ENCODE measurements around the gene IGFL4.

DNA sequence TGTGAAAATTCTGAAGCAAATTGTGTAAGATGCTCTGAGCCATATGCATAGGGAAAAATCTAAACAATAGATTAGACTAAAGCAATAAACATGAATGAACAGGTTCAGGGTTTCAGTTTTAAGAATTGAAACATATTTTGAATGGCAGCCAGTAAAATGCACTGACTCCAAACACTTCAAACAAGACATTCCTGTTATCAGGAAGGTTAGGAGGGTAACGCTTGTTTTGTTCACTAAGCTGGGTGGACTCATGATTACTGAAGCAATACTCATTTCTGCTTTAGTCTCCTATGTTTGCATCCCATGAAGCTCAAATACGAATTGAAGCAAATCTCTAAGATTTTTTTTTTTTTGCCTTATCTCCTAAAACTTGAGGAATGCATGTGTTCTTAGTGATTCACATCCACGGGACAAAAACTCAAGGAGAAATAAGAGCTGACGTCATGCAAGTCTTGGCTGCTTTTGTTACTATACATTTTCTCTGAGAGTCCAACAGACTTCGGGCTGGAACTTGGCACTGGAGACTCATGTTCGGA is 29.1 kb upstream of the IGFL4 start:
- TF ChIP-seq, protein P1, sequence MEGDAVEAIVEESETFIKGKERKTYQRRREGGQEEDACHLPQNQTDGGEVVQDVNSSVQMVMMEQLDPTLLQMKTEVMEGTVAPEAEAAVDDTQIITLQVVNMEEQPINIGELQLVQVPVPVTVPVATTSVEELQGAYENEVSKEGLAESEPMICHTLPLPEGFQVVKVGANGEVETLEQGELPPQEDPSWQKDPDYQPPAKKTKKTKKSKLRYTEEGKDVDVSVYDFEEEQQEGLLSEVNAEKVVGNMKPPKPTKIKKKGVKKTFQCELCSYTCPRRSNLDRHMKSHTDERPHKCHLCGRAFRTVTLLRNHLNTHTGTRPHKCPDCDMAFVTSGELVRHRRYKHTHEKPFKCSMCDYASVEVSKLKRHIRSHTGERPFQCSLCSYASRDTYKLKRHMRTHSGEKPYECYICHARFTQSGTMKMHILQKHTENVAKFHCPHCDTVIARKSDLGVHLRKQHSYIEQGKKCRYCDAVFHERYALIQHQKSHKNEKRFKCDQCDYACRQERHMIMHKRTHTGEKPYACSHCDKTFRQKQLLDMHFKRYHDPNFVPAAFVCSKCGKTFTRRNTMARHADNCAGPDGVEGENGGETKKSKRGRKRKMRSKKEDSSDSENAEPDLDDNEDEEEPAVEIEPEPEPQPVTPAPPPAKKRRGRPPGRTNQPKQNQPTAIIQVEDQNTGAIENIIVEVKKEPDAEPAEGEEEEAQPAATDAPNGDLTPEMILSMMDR (IDR thresholded peaks at IDR 0.05; ENCODE audit: borderline replicate concordance, extremely low read depth, low read length, poor library complexity, severe bottlenecking) = no peak
- no peak for TF ChIP-seq EZH2 (IDR thresholded peaks at IDR 0.05; ENCODE audit: borderline replicate concordance, low read depth, low read length, severe bottlenecking)

All from DND-41 (cell line).